DMS 273 (cell line): Measurements from ENCODE around the gene MAN1C1.
A peak's percentile ranks its signal among the peaks of the same experiment; 100 is the strongest.

ENCODE experiments used
- DNase-seq: peaks from one replicate; lab custom pipeline; 2025; ENCODE audit not compliant: unreplicated experiment; lab: John Stamatoyannopoulos, UW

MAN1C1 gene

GRCh38 chr1:25811384-25812082 lies 194.9 kb downstream of the MAN1C1 start:
- no peak for DNase-seq

- DNase-seq, result no peak
Measured at GRCh38 chr1:25813071-25813733, 196.6 kb downstream of the MAN1C1 start.

GRCh38 chr1:25813734-25814471 lies 197.3 kb downstream of the MAN1C1 start:
- no peak for DNase-seq

- DNase-seq, result no peak
Measured at GRCh38 chr1:25814549-25815087, 198.0 kb downstream of the MAN1C1 start.

GRCh38 chr1:25815208-25816111 lies 198.9 kb downstream of the MAN1C1 start:
- DNase-seq, result no peak

- no peak for DNase-seq
Measured at GRCh38 chr1:25816112-25816718, 199.6 kb downstream of the MAN1C1 start.

- peak; percentile 33 for DNase-seq
Measured at GRCh38 chr1:25817840-25818501, 201.4 kb downstream of the MAN1C1 start.

GRCh38 chr1:25818569-25818968 lies 202.0 kb downstream of the MAN1C1 start:
- no peak for DNase-seq

GRCh38 chr1:25819491-25820246 lies 203.1 kb downstream of the MAN1C1 start, which contains the start of gene MTFR1L:
TSS of gene MTFR1L (plus strand) at chr1:25819954. CDS start at chr1:25823105, 3,151 bp downstream.
- peak; percentile 92 for DNase-seq

- DNase-seq, result peak; percentile 76
Measured at GRCh38 chr1:25820247-25821111, 203.9 kb downstream of the MAN1C1 start.

GRCh38 chr1:25821112-25821476 lies 204.5 kb downstream of the MAN1C1 start:
- DNase-seq, result no peak

GRCh38 chr1:25821630-25822091 lies 205.1 kb downstream of the MAN1C1 start:
- no peak for DNase-seq

- DNase-seq, result no peak
Measured at GRCh38 chr1:25825605-25826004, 209.0 kb downstream of the MAN1C1 start.

GRCh38 chr1:25826571-25826970 lies 210.0 kb downstream of the MAN1C1 start:
- DNase-seq, result no peak

GRCh38 chr1:25828491-25828890 lies 211.9 kb downstream of the MAN1C1 start:
- no peak for DNase-seq

- no peak for DNase-seq
Measured at GRCh38 chr1:25829046-25829445, 212.5 kb downstream of the MAN1C1 start.

- DNase-seq, result no peak
Measured at GRCh38 chr1:25831569-25832196, 215.1 kb downstream of the MAN1C1 start.
